GM21390 (cell line): Measurements from ENCODE around the gene ATP1A3.

Source experiments
- ATAC-seq: cut with Tn5 transposase; IDR thresholded peaks from one replicate; pipeline ENCODE4 v1.9.1; 2021; ENCODE audit not compliant: unreplicated experiment

Gene ATP1A3

DNA sequence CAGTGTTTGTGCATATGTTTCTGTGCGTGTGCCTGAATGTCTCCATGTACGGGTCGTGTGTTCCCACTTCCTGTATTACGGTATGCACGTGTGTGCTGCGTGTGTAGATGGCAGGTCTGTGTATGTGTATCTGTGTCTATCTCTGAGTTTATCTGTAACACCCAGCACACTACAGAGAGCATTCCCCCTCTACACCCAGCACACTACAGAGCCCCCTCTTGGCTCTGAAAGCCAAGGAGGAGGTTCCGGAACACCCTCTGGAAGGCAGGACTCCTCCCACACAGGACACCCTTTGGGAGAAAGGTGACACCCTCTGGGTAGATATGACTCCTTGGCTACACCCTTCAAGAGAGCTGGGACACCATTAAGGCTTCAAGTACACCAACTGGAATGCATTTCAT, 63.7 kb downstream of the ATP1A3 start:
- ATAC-seq: no peak

DNA sequence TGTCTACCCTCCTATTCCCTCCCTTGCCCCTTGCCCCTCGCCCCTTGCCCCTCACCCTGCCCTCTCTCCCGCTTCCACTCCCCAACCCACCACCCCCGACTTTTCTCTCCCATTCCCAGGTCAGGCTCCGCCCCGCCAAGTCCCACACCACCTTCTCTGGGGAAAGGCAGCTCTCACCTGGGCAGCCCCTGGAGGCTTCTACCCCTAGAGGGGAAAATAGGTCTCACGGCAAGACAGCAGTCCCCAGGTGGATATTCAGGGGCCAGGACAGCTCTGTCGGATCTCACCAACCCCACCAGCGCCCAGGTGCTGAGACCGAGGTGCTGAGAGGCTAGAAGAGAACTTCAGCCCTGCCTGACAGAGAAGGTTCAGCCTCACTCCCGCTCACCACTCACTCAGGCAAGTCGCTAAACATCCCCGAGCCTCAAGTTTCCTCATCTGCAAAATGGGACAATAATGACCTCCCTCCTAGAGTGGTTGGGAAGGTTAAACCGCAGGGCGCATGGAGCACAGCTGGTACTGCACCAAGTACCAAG, 64.4 kb downstream of the ATP1A3 start:
- ATAC-seq: no peak

DNA sequence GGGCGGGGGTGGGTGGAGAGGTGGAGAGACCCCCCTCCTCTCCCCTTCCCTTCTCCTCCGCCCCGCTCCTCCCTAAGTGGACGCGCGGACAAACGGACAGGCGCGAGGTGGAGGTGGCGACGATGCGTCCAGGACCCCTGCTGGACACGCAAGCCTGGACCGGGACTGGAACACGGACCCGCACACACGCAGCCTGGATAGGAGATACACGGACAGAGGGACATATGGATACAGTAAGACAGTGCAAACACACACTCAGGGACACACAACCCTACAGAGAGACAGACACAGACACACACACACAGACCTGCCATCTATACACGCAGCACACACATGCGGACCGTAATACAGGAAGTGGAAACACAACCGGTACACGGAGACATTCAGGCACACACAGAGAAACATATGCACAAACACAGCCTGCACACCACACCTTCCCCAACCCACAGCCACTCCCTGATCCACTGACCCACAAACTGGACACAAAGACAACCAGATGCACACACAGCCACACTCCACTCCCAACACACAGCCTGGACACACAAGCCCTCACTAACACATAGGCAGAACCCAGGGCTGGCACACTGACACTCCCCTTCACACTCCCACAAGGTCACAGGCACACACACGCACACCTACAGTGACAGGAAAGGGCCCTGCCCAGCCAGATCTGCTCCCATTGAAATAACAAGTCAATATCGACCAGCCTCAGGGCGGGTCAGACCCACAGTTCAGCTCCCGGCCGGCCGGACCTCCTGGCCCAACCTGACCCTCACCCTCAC, 65.1 kb downstream of the ATP1A3 start:
- no peak for ATAC-seq

DNA sequence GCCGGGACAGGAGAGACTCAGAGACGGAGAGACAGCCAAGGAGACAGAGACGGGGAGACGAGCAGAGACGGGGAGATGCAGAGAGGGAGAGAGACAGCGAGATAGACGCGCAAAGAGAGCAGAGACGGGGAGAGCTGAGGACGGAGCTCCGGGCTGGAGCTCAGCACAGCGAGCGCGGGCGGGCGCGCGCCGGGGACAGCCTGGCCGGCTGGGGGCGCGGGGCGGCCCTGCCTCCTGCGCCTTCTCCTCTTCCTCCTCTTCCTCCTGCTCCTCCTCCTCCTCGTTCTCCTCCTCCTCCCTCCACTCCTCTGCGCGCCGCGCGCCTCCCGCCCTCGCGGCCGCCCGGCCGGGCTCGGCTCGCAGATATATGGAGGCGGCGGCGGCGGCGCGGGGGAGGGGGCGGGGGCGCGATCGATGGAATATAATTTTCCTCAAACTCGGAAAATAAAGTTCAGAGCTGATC, 65.8 kb downstream of the ATP1A3 start, which contains the start of gene ERFL:
Gene ERFL, minus strand, starts transcription at position 229 of the 463 bp plus-strand sequence. CDS start 15,530 bp downstream, outside the sequence.
- no peak for ATAC-seq

DNA sequence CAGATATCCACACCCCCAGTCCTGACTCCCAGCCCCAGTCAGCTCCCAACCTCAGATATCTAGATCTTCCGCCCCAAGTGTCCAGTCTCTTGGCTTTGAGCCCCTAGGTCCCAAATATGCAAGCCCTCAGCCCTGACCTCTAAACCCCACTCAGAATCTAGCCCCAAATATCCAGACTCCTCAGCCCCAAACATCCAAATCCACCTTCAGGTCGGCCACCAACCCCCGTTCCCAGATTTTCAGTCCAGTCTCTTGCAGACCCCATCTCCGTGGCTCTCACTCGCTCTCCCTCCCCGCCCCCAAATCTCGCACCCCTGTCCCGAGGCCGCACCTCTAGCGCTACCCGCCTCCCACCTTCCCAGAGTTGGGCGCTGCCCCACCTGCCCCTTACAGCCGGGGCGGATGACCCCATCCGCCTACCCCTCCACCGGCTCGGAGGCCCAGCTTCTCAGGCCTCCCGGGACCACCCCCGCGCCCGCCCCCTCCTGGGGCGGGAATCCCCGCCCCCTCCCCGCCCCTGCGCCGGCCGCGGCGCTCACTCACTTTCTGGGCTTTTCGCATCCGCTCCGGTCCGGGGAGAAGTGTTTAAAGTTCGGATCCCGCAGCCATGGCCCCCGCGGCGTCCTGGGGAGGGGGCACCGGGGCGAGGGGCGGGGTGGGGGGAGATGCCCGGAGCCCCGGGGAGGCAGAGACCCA, 66.4 kb downstream of the ATP1A3 start:
- no peak for ATAC-seq

DNA sequence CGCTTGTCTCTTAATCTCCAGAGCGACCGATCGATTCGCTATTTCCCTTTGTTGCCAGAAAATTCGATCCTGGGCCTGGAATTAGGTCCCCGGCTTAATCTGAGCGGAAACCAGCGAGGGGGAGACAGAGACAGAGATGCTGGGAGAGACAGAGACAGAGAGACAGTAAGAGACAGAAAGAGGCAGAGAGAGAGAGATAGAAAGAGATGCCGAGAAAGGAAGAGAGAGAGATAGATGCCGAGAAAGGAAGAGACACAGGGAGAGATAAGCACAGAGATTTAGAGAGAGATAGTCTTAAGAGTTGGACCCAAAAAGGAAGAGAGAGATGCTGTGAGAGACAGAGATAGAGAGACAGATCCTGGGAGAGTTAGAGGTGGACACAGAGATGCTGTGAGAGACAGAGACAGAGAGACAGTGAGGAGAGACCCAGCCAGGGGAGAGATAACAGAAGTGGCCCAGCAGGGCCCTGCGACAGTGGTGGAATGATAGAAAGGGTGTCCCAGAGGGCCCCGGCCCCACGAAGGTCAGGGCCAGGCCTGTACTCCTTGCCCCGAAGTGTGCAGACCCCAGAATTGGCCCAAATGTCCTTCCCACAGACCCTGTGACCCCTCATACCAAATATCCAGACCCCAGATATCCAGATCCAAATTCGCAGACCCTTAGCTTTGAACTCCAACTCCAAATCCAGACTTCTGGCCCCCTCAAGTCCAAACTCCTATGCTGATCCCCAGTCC, 67.1 kb downstream of the ATP1A3 start:
- ATAC-seq: no peak

DNA sequence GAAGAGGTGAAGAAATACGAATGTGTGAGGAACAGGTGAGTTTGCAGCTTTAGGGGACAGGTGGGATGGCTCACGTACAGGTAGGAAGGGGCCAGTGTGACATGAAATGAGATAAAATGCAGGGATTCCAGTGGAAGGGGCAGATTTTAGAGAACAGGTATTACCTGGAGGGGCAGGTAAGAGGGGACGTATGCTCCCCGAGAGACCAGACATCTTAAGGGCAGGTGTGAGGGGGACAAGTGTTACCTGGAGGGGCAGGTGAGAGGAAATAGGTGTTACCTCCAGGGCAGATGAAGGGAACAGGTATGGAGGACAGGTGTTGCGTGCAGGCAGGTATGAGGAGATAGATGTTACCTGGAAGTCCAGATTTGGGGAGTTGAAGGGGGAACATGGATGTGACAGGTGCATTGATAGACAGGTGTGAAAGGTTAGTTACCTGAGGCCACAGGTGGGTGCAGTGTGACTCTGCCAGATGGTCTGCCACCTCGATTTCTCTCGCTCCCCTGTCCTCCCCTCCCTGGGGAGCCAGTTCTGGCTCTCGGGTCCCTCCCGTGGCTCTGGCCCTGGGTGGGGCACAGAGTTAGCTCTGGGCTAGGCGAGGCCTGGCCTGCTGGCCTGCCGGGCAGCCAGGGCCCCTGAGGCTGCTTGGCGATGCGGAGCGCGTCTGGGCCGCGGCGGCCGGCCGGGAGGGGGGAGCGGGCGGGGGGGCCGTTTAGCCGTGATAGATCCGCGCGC, 67.8 kb downstream of the ATP1A3 start:
- ATAC-seq: no peak

DNA sequence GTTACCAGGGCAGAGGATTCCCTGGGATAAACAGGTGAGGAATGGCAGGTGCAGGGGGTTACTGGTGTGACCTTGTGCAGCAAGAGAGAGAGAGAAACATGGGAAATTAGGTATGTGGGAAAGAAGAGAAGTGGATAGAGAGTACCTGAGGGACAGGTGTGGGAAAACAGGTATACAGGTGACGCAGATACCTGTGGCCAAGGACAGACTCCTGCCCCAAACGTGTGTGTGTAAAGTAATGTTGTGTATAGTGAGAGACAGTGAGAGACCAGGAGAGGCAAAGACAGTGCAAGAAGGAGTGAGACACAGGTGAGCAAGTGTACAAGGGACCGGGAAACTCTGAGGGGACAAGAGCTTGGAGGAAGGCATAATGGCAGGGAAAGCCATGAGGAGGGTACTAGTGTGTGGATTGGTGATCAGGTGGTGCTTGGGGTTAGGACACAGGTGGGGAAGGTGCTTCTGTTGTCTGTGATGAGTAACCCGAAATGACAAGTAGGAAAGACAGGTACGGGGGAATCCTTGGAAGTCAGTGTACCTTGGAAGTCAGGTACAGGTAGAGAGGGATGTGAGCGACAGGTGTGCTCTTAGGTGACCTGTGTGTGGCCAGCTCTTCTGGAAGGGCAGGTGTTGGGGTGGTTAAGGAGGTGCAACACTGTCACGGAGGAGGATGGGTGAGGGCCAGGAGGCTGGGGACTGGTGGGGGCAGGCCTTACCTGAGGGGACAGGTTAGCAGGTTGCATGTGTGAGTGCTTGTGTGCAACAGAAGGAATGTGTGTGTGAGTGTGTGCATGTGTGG, 68.6 kb downstream of the ATP1A3 start:
- no peak for ATAC-seq

DNA sequence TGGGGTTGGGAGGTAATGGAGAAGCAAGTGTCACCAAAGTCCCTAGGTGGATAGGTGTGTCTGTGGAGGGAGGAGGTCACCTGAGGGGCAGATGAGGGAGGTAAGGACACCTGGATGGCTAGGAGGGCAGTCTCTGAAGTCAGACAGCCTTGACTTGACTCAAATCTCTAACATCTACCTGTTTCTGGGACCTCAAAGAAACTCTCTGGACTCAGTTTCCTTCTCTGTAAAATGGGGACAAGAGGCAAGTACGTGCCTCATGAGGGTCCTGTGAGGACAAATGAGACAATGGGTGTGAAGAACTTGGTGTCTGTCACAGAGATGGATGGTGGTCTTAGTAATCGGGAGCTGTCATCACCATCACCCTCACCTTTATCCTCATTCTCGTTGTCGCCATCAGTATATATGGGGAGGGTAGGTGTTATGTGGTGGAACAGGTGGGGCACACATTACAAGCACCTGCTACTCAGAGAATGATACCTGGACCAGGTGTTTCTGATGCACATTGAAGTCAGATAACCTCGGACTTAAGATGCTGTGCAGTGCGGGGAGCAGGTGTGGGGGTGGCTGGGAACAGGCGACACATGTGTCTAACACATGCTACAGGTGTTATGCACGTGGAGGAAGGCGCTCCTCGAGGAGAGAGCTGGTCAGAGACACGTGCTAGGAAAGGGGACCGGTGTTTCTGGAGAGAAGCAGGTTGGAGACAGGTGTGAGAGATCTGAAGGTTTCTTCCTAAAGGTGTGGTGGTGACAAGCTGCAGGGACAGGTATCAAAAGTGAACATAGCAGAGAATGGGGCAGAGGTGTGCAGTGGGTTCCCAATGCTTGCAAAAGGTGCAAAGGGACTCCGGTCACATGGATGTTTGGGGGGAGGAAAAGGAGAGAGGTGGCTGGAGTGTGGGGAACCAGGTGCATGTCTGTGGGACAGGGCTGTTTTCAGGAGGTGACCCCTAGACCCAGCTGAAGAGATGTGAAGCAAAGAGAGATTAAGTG, 69.6 kb downstream of the ATP1A3 start:
- no peak for ATAC-seq

DNA sequence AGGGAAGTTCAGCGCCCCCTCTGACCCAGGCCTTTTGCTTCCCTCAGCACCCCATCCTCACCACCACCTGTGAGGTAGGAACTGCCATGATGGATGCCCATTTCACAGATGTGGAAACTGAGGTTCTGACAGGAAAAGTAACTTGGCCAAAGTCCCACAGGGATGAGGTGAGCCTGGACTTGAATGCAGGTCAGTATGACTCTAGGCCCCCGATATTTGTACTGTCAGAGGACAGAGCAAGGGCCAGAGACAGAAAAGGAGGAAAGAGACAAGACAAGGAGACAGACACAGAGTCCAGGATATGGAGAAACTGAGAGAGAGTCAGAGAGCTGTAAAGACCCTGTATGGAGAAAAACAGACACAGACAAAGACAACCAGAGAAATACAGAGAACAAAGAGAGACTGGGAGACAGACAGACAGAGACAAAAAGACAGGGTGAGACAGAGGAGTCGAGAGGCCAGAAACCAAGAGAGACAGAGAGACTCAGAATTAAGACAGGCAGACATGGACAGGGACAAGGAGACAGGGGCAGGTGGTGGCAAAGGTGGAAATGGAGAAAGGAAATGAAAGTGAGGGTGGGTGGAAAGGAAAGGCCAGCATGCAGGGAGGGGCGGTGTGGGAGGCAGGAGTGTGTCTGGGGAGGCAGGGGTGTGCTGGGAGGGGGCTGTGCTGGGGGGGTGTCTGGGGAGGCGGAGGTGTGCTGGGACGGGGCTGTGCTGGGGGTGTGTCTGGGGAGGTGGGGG, 70.8 kb downstream of the ATP1A3 start:
- ATAC-seq: no peak

DNA sequence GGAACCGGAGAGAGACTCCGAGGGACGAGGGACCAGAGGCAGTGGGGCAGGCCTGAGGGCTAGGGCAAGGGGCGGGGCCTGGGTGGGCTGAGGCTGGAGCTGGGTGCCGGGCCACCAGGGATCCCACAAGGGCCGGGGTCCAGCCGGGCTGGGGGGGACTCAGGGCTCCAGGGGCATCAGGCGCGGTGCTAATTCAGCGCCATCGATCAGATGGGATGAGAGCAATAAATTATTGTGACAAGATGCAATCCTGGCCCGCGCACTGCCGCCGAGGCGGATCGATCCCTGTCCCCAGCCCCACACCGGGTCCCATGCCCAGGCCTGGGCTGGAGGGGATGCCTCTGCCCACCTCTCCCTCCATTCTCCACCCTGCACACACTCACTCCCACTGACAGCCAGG, 71.4 kb downstream of the ATP1A3 start:
- ATAC-seq: no peak

DNA sequence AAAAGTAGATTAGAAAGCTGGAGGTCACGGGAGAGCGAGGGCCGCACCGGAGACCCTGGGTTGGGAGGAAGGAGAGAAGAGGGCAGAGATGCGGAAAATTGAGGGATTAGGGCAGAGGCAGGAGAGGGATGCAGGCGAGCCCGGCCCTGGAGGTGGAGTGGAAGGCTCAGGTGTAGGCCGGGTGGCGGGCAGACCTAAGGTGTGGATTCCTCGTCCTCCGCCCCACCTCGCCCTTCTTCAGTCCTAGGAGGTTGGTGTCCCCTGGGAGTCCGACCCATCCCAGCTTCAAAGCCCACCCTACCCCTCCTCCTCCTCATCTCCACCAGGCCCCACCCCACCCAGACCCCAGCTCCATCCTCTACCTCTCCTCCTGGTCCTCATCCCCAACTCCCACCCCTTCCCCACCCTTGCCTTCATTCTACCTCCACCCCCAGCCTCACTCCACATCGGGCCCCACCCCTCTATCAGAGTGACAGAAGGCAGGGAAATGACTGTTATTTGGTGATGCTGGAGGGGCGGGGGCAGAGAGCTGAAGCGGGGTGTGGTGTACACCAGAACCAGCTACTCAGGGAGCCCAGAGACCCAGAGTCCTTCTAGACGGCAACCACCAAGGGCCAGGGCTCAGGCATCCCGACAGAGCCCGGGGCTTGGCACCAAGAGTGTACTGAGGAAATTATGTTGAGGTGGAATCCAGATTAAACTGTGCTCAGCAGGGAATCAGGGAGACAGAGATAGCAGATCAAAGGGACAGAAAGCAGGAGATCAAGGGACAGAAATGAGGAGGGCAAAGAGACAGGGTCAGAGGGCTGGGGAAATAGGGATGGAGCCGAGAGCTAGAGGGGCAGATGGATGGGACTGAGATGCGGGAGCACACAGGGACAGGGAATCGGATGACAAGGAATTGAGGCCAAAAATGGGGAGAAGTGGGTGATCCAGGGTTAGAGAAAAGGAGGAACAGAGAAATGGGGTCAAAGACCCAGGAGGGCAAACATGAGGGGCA, 72.2 kb downstream of the ATP1A3 start:
- ATAC-seq: no peak

DNA sequence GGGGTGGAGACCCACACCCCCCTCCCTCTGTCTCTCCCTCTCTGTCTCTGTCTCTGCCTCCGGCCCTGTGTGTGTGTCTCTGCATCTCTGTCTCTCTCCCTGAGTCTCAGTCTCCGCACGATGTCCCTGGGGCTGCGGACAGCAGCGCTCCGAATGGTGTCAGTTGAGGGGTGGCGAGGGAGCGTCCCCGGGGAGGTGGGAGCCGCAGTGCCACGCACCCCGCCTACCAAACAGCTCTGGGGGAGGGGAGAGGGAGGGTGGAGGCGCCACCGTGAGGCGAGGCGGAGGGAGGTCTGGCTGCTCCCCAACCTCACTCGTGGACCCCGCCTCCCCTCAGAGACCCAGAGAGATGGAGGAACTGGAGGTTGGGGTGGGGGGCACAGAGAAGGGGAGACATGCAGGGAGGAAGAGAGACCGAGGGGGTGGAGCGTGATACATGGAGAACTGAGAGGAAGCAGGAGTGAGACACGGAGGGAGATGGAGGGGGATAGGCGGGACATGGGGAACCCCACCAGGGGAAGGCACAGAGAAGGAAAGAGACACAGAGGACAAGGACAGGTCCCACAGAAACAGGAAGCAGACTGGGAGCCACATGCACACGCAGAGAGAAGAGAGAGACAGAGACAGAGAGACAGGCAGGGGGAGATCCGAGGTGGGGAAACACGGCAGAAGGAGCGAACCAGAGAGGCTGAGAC, 73.0 kb downstream of the ATP1A3 start:
- no peak for ATAC-seq

DNA sequence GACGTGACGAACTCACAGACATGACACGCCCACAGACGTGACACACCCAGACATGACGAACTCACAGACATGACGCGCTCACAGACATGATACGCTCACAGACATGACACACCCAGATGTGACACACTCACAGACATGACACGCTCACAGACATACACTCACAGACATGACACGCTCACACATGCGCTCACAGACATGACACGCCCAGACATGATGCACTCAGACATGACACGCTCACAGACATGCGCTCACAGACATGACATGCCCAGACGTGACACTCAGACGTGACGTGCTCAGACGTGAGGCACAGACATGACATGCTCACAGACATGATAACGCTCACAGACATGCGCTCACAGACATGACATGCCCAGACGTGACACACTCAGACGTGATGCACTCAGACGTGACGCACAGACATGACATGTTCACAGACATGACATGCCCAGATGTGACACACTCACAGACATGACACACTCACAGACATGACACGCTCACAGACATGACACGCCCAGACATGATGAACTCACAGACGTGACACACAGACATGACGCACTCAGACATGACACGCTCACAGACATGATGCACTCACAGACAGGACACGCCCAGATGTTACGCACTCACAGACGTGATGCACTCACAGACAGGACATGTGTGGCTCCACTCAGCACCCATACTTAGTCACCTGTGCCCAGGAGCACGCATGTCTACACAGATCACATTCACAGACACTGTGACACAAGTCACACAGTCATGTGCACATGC, 73.9 kb downstream of the ATP1A3 start:
- no peak for ATAC-seq

DNA sequence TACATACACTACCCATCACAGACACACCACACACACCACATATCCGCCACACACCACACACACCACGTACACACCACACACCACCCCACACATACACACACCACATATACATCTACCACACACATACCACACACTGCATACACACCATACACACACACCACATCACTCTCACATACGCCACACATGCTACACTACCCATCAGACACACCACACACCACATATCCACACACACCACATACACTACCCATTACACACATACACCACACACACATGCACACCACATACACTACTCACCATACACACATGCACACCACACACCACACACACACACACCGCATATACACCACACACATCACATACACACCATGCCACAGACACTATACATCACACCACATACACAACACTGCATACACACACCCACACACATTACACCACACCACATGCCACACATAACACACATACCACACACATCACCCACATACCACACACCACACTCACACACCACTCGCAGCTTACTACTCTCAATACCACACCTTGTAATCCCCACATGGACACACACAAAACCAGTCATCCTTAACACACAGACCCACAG, 75.3 kb downstream of the ATP1A3 start:
- ATAC-seq: no peak
